Thyroid gland (tissue), 4 donors: ENCODE measurements around the gene EEF1AKMT4.

Source experiments
- POLR2A ChIP-seq, 2 donors: fragments of 450-650 bp; IDR thresholded peaks; one replicate each; pipeline ENCODE4 v1.6.1; 2017; ENCODE audit warnings: antibody characterized with exemption in 2 of 2, mild to moderate bottlenecking in 2 of 2, moderate library complexity in 1 of 2
- TF ChIP-seq, protein P1 (sequence below), 6 experiments: fragments of 200-600 bp in 3 of 6; fragments of 450-650 bp in 3 of 6; sonication (generic) in 3 of 6; IDR thresholded peaks; one replicate each; pipeline ENCODE4 v1.5.1; 2016 to 2019; ENCODE audit warnings: antibody characterized with exemption in 6 of 6, mild to moderate bottlenecking in 2 of 6, inconsistent platforms in 1 of 6, moderate library complexity in 1 of 6

DNA sequence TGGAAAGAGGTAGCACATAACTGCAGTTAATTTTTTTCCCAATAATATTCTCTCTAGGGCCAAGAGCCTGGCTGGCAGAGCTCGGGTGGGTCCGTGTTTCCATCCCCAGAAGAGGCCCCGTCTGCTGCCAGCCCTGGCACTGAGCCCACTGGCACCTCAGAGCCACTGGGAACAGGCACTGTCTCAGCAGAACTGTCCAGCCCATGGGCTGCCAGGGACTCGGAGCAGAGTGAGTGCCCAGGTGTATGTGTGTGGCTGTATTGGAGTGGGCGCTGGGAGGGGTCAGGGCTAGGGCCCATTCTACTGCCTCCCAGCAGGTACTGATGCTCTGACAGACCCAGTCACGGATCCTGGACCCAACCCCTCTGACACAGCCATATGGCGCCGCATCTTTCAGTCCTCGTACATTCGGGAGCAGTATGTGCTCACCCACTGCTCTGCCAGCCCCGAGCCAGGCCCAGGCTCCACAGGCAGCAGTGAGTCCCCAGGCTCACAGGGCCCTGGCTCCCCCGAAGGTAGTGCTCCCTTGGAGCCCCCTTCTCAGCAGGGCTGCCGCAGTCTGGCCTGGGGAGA lies 11.1 kb upstream of the EEF1AKMT4 start:
- TF ChIP-seq, protein P1, sequence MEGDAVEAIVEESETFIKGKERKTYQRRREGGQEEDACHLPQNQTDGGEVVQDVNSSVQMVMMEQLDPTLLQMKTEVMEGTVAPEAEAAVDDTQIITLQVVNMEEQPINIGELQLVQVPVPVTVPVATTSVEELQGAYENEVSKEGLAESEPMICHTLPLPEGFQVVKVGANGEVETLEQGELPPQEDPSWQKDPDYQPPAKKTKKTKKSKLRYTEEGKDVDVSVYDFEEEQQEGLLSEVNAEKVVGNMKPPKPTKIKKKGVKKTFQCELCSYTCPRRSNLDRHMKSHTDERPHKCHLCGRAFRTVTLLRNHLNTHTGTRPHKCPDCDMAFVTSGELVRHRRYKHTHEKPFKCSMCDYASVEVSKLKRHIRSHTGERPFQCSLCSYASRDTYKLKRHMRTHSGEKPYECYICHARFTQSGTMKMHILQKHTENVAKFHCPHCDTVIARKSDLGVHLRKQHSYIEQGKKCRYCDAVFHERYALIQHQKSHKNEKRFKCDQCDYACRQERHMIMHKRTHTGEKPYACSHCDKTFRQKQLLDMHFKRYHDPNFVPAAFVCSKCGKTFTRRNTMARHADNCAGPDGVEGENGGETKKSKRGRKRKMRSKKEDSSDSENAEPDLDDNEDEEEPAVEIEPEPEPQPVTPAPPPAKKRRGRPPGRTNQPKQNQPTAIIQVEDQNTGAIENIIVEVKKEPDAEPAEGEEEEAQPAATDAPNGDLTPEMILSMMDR (IDR thresholded peaks at IDR 0.05), result no peak
- no peak for TF ChIP-seq POLR2A (IDR thresholded peaks at IDR 0.05)
